ENCODE measurements around the gene MAMDC4.

Gene MAMDC4

GRCh38 chr9:136849960-136850865 lies 1.9 kb upstream of the MAMDC4 start:
- no peak for FAIRE-seq

GRCh38 chr9:136850866-136851775 lies 1.0 kb upstream of the MAMDC4 start:
- no peak for FAIRE-seq

- FAIRE-seq: no peak
Observed at GRCh38 chr9:136852664-136853595, 784 bp downstream of the MAMDC4 start.

DNA sequence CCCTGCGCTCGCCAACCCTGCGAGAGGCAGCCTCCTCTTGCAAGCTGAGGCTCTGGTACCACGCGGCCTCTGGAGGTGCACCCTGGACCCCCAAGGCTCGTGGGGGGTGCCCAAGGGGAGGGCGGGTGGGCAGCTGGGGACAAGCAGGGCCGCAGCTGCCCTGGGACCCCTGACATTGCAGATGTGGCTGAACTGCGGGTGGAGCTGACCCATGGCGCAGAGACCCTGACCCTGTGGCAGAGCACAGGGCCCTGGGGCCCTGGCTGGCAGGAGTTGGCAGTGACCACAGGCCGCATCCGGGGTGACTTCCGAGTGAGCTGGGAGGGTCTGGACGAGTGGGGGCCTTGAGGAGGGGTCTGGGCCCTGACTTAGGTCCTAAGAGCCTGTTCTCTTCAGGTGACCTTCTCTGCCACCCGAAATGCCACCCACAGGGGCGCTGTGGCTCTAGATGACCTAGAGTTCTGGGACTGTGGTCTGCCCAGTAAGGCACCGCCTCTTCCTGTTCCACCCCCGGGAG lies 1.5 kb downstream of the MAMDC4 start:
- no peak for FAIRE-seq

GRCh38 chr9:136854113-136854841 lies 2.1 kb downstream of the MAMDC4 start:
- no peak for FAIRE-seq

GRCh38 chr9:136854842-136855460 lies 2.8 kb downstream of the MAMDC4 start:
- no peak for FAIRE-seq

- no peak for FAIRE-seq
Observed at GRCh38 chr9:136855461-136856078, 3.4 kb downstream of the MAMDC4 start.

GRCh38 chr9:136856079-136856476 lies 3.9 kb downstream of the MAMDC4 start:
- no peak for FAIRE-seq

GRCh38 chr9:136856541-136857141 lies 4.5 kb downstream of the MAMDC4 start:
- FAIRE-seq: no peak

DNA sequence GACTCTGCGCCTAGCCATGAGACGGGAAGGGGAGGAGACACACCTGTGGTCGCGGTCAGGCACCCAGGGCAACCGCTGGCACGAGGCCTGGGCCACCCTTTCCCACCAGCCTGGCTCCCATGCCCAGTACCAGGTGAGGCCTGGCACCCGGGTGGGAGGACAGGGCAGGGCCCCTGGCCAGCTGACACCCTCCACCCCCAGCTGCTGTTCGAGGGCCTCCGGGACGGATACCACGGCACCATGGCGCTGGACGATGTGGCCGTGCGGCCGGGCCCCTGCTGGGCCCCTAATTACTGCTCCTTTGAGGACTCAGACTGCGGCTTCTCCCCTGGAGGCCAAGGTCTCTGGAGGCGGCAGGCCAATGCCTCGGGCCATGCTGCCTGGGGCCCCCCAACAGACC lies 5.0 kb downstream of the MAMDC4 start:
- no peak for FAIRE-seq

GRCh38 chr9:136857581-136858412 lies 5.7 kb downstream of the MAMDC4 start:
- no peak for FAIRE-seq

DNA sequence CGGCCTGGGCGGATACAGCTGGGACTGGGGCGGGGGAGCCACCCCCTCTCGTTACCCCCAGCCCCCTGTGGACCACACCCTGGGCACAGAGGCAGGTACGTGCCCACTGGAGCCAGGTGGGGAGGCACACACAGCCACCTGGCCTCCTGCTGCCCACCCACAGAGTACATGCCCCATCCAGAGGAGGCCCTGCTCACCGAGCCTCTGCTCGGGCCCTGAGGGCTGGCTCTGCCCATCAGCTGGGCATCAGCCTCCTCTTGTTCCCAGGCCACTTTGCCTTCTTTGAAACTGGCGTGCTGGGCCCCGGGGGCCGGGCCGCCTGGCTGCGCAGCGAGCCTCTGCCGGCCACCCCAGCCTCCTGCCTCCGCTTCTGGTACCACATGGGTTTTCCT lies 6.3 kb downstream of the MAMDC4 start:
- FAIRE-seq: no peak

DNA sequence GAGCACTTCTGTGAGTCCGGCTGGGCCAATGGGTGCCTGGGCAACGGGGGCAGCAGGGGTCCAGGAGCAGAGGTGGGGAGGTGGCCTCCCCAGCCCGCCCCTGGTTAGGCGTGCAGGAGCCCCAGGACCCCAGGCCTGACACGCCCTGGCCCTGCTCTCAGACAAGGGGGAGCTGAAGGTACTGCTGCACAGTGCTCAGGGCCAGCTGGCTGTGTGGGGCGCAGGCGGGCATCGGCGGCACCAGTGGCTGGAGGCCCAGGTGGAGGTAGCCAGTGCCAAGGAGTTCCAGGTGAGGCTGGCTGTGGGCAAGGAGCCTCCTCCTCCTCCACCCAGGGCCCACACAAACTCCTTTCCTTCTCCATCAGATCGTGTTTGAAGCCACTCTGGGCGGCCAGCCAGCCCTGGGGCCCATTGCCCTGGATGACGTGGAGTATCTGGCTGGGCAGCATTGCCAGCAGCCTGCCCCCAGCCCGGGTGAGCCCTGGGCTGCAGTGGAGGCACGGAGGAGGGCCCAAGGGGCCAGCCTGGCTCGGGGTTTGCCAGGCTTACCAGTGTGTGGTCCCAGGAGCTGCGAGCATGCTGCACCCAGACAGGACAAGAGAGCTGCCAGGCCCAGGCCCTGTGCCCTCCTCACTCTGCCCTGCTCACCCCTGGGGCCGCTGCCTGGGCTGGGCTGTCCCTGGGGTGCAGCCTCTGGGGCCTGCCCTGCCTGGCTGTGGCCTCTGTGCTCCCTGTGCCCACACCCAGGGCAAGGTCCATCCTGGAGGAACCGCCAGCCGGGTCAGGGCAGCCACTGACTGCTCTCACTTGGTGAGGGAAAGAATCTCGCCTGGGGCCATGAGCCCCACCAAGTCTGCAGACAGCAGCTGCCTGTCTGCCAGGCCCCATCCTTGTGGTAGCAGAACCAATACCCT lies 7.0 kb downstream of the MAMDC4 start:
- no peak for FAIRE-seq

DNA sequence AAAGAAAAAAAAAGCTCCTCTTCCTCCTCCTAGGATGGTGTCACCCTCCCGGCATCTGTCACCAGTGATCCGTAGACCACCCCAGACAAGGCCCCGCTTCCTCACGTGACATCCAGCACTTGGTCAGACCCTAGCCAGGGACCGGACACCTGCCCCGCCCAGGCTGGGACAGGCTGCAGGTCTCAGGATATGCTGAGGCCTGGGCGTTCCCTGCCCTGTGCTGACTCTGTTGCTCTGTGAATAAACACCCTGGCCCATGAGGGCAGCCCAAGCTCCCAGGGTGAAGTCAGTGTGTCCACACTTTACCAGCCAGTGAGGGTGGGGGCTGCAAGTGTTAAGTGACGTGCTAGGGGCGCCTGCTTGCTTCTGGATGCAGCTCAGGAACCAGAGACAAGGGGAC lies 8.4 kb downstream of the MAMDC4 start:
- no peak for FAIRE-seq

DNA sequence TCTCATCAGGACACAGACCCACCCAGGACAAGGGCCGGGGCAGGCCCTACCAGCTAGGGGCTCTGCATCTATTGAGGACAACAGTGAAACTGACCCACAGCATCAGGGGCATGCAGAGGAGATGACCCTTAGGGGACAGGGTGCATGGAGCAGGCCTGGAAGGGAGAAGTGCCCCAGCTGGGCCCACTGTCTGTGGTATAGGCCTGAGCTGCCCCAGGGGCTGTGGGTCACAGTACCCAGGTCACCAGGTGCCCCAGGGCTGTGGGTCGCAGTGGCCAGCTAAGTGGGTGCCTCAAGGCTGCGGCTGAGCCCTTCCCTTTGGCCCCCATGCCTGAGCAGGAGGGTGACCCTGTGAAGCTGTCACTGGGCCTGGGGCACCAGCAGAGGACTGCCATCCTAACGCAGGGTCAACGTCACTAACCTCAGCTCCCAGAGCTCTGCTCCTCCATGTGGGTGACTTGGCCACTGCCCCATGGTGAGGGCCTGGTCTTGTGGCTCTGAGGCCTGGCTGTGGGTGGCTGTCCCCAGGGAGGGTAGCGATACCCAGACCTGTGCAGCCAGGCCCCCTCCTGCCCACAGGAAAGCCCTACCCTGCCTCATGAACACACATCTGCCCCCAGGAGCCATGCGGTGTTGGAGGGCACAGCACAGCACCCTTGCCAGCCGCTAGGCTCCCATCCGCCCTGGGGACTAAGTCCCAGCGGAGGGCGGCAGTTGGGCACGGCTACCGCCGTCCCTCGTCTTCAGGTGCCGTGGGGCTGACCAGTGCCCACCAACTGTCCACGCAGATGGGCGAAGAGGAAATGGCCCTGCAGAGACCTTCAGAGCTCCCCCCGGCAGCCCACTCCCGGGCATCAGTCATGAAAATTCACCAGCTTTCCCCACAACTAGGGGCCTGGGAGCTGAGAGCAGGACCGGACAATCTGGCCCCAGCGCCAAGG lies 9.1 kb downstream of the MAMDC4 start:
- FAIRE-seq: no peak

GRCh38 chr9:136861874-136862457 lies 9.8 kb downstream of the MAMDC4 start:
- no peak for FAIRE-seq

Measured in endometrium (tissue), 2 donors.